HEK293T (cell line): ENCODE results near the gene MRPS12.
A peak's percentile ranks its signal among the peaks of the same experiment; 100 is the strongest.

ENCODE experiments used
- CTCF ChIA-PET: fragments of 350-600 bp; formaldehyde crosslinking; extraction: SDS; loops from one replicate; lab custom pipeline; 2021; ENCODE audit warnings: antibody characterized with exemption, inconsistent platforms; lab: Yijun Ruan, JAX
- POLR2A ChIA-PET: fragments of 350-600 bp; formaldehyde crosslinking; extraction: SDS; loops from one replicate; lab custom pipeline; 2020; ENCODE audit warnings: antibody characterized with exemption, inconsistent platforms; lab: Yijun Ruan, JAX
- DNase-seq: peaks from one replicate; pipeline ENCODE4 v3.0.0; 2012; ENCODE audit warnings: mixed read lengths; ENCODE audit errors: extremely low spot score
- ARNT ChIP-seq: fragments of 450-650 bp; IDR thresholded peaks from 2 replicates; pipeline ENCODE4 v1.6.1; 2017; ENCODE audit warnings: mild to moderate bottlenecking
- BHLHE40 ChIP-seq: fragments of 450-650 bp; IDR thresholded peaks from 2 replicates; pipeline ENCODE4 v1.6.1; 2016; ENCODE audit warnings: mild to moderate bottlenecking, moderate library complexity, borderline replicate concordance
- CTBP1 ChIP-seq: fragments of 450-650 bp; IDR thresholded peaks from 2 replicates; pipeline ENCODE4 v1.6.1; 2016; ENCODE audit warnings: borderline replicate concordance
- ELF4 ChIP-seq: fragments of 450-650 bp; IDR thresholded peaks from 2 replicates; pipeline ENCODE4 v1.6.1; 2017; ENCODE audit warnings: antibody characterized with exemption
- FOXA1 ChIP-seq: fragments of 450-650 bp; IDR thresholded peaks from 2 replicates; pipeline ENCODE4 v1.6.1; 2016; ENCODE audit warnings: mild to moderate bottlenecking
- FOXK2 ChIP-seq: fragments of 450-650 bp; IDR thresholded peaks from 2 replicates; pipeline ENCODE4 v1.6.1; 2016; ENCODE audit warnings: mild to moderate bottlenecking
- FOXM1 ChIP-seq: fragments of 450-650 bp; IDR thresholded peaks from 2 replicates; pipeline ENCODE4 v1.6.1; 2017; ENCODE audit warnings: mild to moderate bottlenecking, borderline replicate concordance
- HDGF ChIP-seq: fragments of 450-650 bp; IDR thresholded peaks from 2 replicates; pipeline ENCODE4 v1.6.1; 2017; ENCODE audit warnings: antibody characterized with exemption, borderline replicate concordance
- L3MBTL2 ChIP-seq: fragments of 450-650 bp; conservative IDR thresholded peaks from 2 replicates; pipeline ENCODE4 v1.6.1; 2016; ENCODE audit warnings: mild to moderate bottlenecking
- LEF1 ChIP-seq: fragments of 450-650 bp; IDR thresholded peaks from 2 replicates; pipeline ENCODE4 v1.6.1; 2017; ENCODE audit warnings: mild to moderate bottlenecking, borderline replicate concordance
- NFRKB ChIP-seq: fragments of 450-650 bp; IDR thresholded peaks from 2 replicates; pipeline ENCODE4 v1.6.1; 2016; ENCODE audit warnings: mild to moderate bottlenecking, moderate library complexity
- PKNOX1 ChIP-seq: fragments of 450-650 bp; IDR thresholded peaks from 2 replicates; pipeline ENCODE4 v1.6.1; 2016
- SP1 ChIP-seq: fragments of 450-650 bp; IDR thresholded peaks from 2 replicates; pipeline ENCODE4 v1.6.1; 2017
- SUZ12 ChIP-seq: fragments of 450-650 bp; IDR thresholded peaks from 2 replicates; pipeline ENCODE4 v1.6.1; 2016; ENCODE audit warnings: mild to moderate bottlenecking
- TARDBP ChIP-seq: fragments of 450-650 bp; IDR thresholded peaks from 2 replicates; pipeline ENCODE4 v1.6.1; 2016
- ZNF384 ChIP-seq: fragments of 450-650 bp; IDR thresholded peaks from 2 replicates; pipeline ENCODE4 v1.6.1; 2016

MRPS12 gene

GRCh38 chr19:38975861-38976271, 45.1 kb downstream of the MRPS12 start:
- ChIA-PET POLR2A (interaction anchor here (0.6 to 2.6 kb wide), 15 partner anchors 13 to 98 kb away, joined by 3 to 8 read pairs (median 3); partner anchors contain the start of genes FBXO27, MRPS12 and SARS2), CTCF (interaction anchor here (0.6 to 1.0 kb wide), 6 partner anchors 9 to 428 kb away, joined by 3 read pairs; no protein-coding TSS in a partner anchor)
- DNase-seq: no peak
- TF ChIP-seq BHLHE40 (no peak), L3MBTL2 (peak; percentile 35; the same call in 1 of the 2 replicates)

DNA sequence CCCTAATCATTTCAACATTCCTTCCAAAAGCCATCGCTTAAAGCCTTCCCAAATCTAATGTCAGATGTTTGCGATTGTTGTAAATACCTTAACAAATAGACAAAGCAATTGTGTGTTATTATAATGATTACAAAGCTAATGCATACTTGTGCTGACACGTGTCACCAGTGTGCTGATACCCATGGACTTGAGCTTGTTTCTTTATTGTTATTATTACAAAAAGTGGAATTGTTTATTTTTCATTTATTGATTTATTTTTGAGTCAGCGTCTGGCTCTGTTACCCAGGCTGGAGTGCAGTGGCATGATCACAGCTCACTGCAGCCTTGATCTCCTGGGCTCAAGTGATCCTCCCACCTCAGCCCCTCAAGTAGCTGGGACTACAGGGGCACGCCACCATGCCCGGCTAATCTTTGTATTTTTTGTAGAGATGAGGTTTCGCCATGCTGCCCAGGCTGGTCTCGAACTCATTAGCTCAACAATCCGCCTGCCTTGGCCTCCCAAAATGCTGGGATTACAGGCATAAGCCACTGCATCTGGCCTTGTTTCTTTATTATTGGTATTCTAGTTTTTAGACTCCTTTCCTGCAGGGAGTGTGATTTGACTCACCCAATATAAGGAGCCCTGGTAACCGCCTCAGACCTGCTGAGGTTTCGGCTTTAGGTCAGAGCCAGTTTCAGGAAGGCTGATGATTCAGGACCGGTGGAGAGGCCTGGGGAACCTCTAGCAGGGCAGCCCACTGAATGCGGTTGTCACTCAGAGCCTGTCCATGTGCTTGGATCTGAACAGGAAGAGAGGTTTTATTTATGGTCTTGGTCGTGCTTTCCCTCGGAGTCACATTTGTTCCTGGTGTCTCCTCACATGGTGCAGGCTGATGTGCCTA, 46.9 kb downstream of the MRPS12 start:
- DNase-seq: no peak
- TF ChIP-seq LEF1 (no peak), PKNOX1 (peak; percentile 74)
- ChIA-PET POLR2A (interaction anchor here (1.0 to 1.3 kb wide), 2 partner anchors 12 to 47 kb away, joined by 3 to 4 read pairs; partner anchors contain the start of genes MRPS12 and SARS2), CTCF (interaction anchor here (0.7 to 1.4 kb wide), 2 partner anchors 11 to 41 kb away, joined by 3 to 7 read pairs; no protein-coding TSS in a partner anchor)

GRCh38 chr19:38978326-38978689, 47.6 kb downstream of the MRPS12 start:
- no peak for TF ChIP-seq SP1
- TF ChIP-seq CTBP1: no peak
- no peak for TF ChIP-seq HDGF
- TF ChIP-seq PKNOX1: peak; percentile 46; the same call in 1 of the 2 replicates
- no peak for TF ChIP-seq BHLHE40
- no peak for TF ChIP-seq TARDBP
- CTCF ChIA-PET: no interaction called here
- POLR2A ChIA-PET: interaction anchor here (1.0 kb wide), 1 partner anchor 11 kb away, joined by 3 read pairs; no protein-coding TSS in a partner anchor
- no peak for DNase-seq

DNA sequence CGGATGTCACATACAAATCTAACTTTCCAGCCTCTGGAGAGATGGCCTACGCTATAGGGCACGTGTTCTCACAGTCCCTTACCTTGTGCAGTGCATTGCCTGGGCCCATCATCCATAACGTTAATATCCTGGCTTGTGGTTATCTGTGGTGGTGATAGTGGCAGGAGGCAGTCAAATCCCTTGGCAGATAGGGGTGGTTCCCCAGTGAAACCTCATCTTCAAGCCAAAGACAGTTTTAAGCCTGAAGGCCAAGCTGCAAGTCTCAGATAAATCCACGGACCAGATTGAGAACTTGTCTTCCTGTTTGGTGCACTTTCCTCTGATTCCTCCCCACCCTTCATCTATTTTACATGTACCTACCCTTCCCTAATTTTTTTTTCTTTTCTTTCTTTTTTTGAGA, 49.1 kb downstream of the MRPS12 start:
- POLR2A ChIA-PET: no interaction called here
- no peak for DNase-seq
- CTCF ChIA-PET: no interaction called here
- TF ChIP-seq LEF1: no peak
- TF ChIP-seq TARDBP: no peak
- TF ChIP-seq SP1: no peak
- no peak for TF ChIP-seq PKNOX1
- no peak for TF ChIP-seq ELF4
- TF ChIP-seq ZNF384: no peak
- no peak for TF ChIP-seq FOXM1
- TF ChIP-seq L3MBTL2: no peak
- no peak for TF ChIP-seq FOXA1
- no peak for TF ChIP-seq BHLHE40
- no peak for TF ChIP-seq ARNT
- no peak for TF ChIP-seq SUZ12
- no peak for TF ChIP-seq FOXK2
- TF ChIP-seq NFRKB: no peak
- TF ChIP-seq CTBP1: no peak
- no peak for TF ChIP-seq HDGF

GRCh38 chr19:38980583-38981374, 50.0 kb downstream of the MRPS12 start:
- TF ChIP-seq FOXK2 (no peak), L3MBTL2 (no peak), SP1 (no peak), SUZ12 (no peak), FOXM1 (no peak), HDGF (no peak)
- ChIA-PET CTCF (no interaction called here), POLR2A (no interaction called here)
- DNase-seq: no peak
